ENCODE results near the gene RAD23B. TPM values are rescaled to one million over a fixed set of nuclear protein-coding genes. Genes with fewer than 3 reads are reported as not detected.
"Not testable (repeated sequence)": the region's sequence is repeated elsewhere in the genome, so short reads cannot be mapped to it uniquely, and the experiment has no call there.

Gene RAD23B
- total RNA-seq, 1 donor = 43.6 TPM

- DNase-seq (ENCODE audit: low read depth in 2 of 3, low spot score in 2 of 3) = no peak
Measured at GRCh38 chr9:107288701-107289100, 5.6 kb downstream of the RAD23B start.

- no peak for DNase-seq (ENCODE audit: low read depth in 2 of 3, low spot score in 2 of 3)
Measured at GRCh38 chr9:107290619-107291018, 7.5 kb downstream of the RAD23B start.

- no peak for DNase-seq (ENCODE audit: low read depth in 2 of 3, low spot score in 2 of 3)
Measured at GRCh38 chr9:107292821-107293542, 9.9 kb downstream of the RAD23B start.

- DNase-seq (ENCODE audit: low read depth in 2 of 3, low spot score in 2 of 3) = no peak
Measured at GRCh38 chr9:107293543-107294085, 10.5 kb downstream of the RAD23B start.

- DNase-seq (ENCODE audit: low read depth in 2 of 3, low spot score in 2 of 3) = no peak
Measured at GRCh38 chr9:107294756-107295155, 11.7 kb downstream of the RAD23B start.

GRCh38 chr9:107295995-107296394, 12.9 kb downstream of the RAD23B start:
- DNase-seq (ENCODE audit: low read depth in 2 of 3, low spot score in 2 of 3) = no peak

- DNase-seq (ENCODE audit: low read depth in 2 of 3, low spot score in 2 of 3) = not testable (repeated sequence)
Measured at GRCh38 chr9:107296592-107296991, 13.5 kb downstream of the RAD23B start.

- DNase-seq (ENCODE audit: low read depth in 2 of 3, low spot score in 2 of 3) = peak in 1 of 3 donors; percentile 42
Measured at GRCh38 chr9:107299437-107299836, 16.4 kb downstream of the RAD23B start.

- DNase-seq (ENCODE audit: low read depth in 2 of 3, low spot score in 2 of 3) = no peak
Measured at GRCh38 chr9:107306308-107306707, 23.2 kb downstream of the RAD23B start.

GRCh38 chr9:107307331-107307730, 24.3 kb downstream of the RAD23B start:
- DNase-seq (ENCODE audit: low read depth in 2 of 3, low spot score in 2 of 3) = no peak

- no peak for DNase-seq (ENCODE audit: low read depth in 2 of 3, low spot score in 2 of 3)
Measured at GRCh38 chr9:107308461-107308860, 25.4 kb downstream of the RAD23B start.

GRCh38 chr9:107309271-107309670, 26.2 kb downstream of the RAD23B start:
- DNase-seq (ENCODE audit: low read depth in 2 of 3, low spot score in 2 of 3) = peak in 2 of 3 donors; percentile 64 to 92

GRCh38 chr9:107312376-107313050, 29.4 kb downstream of the RAD23B start:
- DNase-seq (ENCODE audit: low read depth in 2 of 3, low spot score in 2 of 3) = no peak

- DNase-seq (ENCODE audit: low read depth in 2 of 3, low spot score in 2 of 3) = no peak
Measured at GRCh38 chr9:107313555-107314096, 30.5 kb downstream of the RAD23B start.

- no peak for DNase-seq (ENCODE audit: low read depth in 2 of 3, low spot score in 2 of 3)
Measured at GRCh38 chr9:107314763-107315162, 31.7 kb downstream of the RAD23B start.

GRCh38 chr9:107316795-107317661, 33.9 kb downstream of the RAD23B start:
- no peak for DNase-seq (ENCODE audit: low read depth in 2 of 3, low spot score in 2 of 3)

GRCh38 chr9:107322643-107323042, 39.6 kb downstream of the RAD23B start:
- DNase-seq (ENCODE audit: low read depth in 2 of 3, low spot score in 2 of 3) = no peak

- DNase-seq (ENCODE audit: low read depth in 2 of 3, low spot score in 2 of 3) = no peak
Measured at GRCh38 chr9:107323836-107324585, 40.9 kb downstream of the RAD23B start.

GRCh38 chr9:107325842-107326241, 42.8 kb downstream of the RAD23B start:
- no peak for DNase-seq (ENCODE audit: low read depth in 2 of 3, low spot score in 2 of 3)

- DNase-seq (ENCODE audit: low read depth in 2 of 3, low spot score in 2 of 3) = no peak
Measured at GRCh38 chr9:107328510-107328909, 45.4 kb downstream of the RAD23B start.
